Fibroblast of skin of right quadriceps (primary cell): ENCODE results near the gene ITPR2.
A peak's percentile ranks its signal among the peaks of the same experiment; 100 is the strongest.
"Not testable (repeated sequence)": the region's sequence is repeated elsewhere in the genome, so short reads cannot be mapped to it uniquely, and the experiment has no call there.

Experiments used
- DNase-seq: peaks from one replicate; pipeline ENCODE4 v3.0.0-alpha.2; 2013

ITPR2 gene

DNA sequence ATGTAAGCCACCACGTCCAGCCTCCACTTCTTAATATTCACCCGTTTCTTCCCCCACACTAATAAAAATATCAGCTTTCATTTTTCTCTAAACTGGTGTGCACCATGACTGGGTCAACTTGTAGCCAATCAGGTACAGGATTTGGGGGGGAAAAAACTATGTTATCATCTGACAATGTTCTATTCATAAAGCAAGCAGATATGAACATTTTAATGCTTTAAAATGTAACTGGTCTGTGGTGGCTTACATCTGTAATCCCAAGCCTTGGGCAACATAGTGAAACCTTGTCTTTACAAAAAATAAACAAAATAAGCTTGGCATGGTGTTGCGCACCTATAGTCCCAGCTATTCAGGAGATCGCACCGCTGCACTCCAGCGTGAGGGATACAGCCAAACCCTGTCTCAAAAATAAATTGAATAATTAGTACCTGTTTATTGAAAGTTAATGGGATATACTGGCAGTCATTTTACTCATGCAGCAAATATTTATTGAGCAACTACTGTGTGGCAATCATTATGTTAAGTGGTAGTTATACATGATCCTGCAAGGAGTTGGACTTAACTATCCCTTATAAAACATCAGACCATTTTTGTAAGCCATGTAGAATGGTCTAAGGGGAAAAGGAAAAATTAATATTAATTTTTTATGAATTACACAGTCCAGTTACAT lies 15.3 kb upstream of the ITPR2 start:
- DNase-seq, result peak; percentile 14

DNA sequence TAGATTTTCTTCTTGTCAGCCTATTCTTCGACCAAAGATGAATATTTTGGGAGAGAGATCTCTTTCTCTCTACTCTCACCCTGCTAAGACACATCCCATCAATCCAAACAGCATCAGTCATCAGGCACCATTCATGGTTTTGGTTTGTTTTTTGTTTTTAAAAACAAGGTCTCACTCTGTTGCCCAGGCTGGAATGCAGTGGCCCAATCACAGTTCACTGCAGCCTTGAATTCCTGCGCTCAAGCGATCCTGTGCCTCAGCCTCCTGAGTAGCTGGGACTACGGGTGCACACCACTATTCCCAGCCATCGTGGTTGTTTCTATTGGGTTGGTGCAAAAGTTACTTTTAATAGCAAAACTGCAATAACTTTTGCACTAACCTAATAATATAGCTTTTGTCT lies 14.4 kb upstream of the ITPR2 start:
- no peak for DNase-seq

DNA sequence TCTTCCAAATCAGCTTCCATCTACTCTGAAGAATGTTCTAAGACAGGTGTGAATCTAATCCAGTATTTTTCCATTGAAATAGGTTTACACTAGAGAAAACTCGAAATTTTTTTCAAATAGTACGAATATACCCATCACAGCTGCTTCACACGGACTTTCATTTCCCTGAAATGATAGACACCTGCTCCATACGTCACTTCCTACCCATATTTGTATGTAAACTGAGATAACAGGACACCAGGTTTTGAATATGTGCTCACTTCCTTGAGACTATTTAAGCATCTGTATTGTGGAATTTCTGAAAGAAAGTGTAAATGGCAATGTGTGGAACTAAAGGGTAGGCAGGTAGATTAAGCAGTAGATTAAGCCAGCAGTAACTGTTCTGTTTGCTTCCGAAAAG lies 13.4 kb upstream of the ITPR2 start:
- DNase-seq, result no peak

- DNase-seq, result peak; percentile 65
Measured at GRCh38 chr12:26845984-26846383, 13.0 kb upstream of the ITPR2 start.

GRCh38 chr12:26845057-26845666 lies 12.2 kb upstream of the ITPR2 start:
- DNase-seq, result peak; percentile 37

DNA sequence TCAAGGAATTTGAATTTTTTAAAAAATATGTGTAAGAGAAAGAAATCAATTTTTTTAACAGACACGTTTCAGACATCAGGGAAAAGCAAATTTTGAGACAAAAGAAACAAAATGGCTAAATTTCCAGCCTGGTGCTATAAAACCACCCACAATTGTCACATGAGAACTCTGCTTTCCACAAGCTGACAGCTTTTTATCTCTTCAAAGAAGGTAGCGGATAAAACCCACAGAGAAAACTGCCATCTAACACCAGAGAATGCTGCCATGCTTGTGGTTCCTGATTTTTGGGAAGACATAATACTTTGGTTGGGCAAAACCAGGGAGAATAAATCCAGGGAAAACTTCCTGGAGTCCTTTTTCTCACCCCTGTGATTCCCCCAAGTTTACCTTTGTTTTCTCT lies 10.3 kb upstream of the ITPR2 start:
- DNase-seq, result no peak

DNA sequence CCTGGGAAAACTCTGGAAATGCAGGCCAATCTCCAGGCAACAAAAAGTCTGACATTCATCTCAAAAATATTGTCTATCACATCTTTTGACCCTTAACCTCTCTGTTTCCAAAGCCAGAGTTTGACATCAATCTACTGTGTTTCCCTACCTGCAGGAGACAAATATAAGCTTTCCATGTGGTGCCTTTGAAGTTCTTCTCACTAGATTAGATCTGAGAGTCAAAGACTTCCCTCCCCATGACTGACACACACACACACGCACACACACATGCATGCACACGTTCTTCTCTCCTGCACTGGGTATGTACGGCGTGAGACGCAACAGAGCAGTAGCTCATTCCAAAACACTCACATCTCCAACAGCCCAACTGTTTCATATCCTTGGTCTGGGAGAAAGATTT lies 8.1 kb upstream of the ITPR2 start:
- no peak for DNase-seq

DNA sequence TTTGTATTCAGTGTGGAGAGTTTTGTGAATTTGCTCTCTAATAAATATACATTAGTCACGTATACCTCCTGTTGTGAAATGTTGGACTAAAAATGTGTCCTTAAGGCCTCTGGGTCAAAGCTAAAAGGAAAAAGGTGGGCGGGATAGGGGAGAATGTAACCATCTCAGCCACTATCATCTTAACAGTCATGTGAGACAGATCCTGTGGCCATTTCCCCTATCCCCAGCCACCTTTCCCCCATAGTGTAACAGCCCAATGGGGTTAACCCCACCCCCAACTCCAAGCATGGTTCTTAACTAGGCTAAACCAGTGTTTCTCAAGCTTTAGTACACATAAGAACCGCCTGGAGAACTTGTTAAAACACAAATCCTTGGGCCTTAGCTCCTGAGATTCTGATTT lies 6.5 kb upstream of the ITPR2 start:
- DNase-seq, result no peak

DNA sequence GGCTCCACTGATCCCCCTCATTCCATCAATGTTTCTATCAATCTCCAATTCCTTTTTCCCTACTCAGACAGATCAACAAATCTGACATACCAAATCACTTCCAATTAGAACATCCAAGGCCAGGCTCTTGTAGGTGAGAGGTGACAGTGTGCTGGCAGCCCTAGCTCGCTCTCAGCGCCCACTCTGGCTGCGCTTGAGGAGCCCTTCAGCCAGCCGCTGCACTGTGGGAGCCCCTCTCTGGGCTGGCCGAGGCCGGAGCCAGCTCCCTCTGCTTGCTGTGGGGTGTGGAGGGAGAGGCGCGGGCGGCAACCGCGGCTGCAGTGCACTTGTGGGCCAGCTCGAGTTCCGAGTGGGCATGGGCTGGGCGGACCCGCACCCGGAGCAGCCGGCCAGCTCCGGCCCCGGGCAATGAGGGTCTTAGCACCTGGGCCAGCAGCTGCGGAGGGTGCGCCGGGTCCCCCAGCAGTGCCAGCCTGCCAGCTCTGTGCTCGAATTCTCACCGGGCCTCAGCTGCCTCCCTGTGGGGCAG lies 6.0 kb upstream of the ITPR2 start:
- no peak for DNase-seq

DNA sequence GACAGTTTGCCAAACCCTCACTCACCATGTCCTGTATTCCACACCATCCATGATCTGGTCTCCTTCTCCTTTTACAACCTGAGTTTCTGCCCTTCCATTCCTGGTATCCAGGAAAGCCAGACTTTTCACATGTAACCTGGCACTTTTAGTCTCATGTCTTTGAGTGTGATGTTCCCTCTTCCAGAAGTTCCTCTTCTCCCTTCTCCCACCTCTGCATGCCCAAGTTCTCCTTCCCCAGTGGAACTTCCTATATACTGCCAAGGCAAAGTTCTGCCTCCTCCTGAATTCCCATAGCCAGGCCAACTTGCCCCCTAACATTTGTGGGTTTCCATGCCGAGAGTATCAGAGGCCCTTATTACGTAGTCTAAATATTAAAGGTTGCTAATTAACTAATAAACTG lies 3.2 kb upstream of the ITPR2 start:
- no peak for DNase-seq

GRCh38 chr12:26834503-26835060 lies 1.6 kb upstream of the ITPR2 start:
- not testable (repeated sequence) for DNase-seq

DNA sequence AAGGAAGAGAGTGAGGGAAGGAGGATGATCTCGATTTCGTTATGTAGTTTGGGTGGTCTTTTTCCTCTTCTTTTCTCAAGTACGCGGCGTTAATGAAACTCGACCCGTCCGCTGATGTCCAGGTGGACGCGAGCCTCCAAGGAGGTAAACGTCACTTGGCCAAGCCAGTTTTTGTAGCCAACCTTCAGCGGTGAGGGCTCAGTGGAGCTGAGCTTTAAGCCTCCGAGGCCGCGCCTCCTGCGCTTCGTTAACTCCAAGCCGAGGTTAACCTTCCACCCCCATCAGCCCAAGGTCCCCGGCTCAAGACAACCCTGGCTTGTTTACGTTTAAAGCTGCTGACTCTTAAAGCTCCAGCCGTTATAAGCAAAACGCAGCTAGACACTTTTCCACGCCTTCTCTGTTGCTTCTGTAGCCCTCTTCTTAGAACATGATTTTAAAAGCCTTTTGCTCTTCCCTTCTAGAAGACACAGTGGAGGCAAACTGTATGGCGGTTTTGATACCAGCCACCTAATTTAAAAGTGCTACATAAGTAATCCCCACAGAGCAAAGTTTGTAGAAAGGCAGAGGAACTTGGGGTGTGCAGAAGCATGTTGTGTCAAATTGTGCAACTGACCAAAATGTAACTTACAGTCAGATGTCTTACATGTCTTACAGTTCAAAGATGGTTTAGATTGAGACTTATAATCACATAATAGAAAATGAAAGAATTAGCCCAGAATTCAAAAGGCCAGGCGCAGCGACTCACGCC lies 923 bp upstream of the ITPR2 start:
- DNase-seq, result no peak

GRCh38 chr12:26831951-26832821 lies 808 bp downstream of the ITPR2 start:
- DNase-seq, result peak; percentile 75

GRCh38 chr12:26830783-26831551 lies 2.0 kb downstream of the ITPR2 start:
- DNase-seq, result no peak

DNA sequence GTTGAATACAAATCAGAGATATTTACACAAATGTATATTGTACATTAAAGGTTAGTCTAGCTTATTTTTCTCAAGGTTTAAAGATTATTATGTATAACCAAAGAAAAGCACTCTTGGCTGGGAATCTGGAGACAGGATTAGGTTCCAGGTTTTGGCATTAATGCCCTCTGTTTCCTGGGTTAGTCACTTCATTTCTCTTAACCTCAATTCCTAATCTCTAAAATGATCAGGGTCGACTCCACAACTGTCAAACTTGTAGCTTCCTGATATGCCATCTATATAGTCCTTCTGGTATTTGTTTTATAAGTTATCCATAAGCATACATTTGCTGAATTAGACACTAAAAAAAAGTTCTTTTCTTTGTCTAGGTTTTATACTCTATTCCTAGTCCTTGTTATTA lies 2.6 kb downstream of the ITPR2 start:
- no peak for DNase-seq

- no peak for DNase-seq
Measured at GRCh38 chr12:26828280-26829073, 4.5 kb downstream of the ITPR2 start.

- DNase-seq, result no peak
Measured at GRCh38 chr12:26826437-26826836, 6.6 kb downstream of the ITPR2 start.

DNA sequence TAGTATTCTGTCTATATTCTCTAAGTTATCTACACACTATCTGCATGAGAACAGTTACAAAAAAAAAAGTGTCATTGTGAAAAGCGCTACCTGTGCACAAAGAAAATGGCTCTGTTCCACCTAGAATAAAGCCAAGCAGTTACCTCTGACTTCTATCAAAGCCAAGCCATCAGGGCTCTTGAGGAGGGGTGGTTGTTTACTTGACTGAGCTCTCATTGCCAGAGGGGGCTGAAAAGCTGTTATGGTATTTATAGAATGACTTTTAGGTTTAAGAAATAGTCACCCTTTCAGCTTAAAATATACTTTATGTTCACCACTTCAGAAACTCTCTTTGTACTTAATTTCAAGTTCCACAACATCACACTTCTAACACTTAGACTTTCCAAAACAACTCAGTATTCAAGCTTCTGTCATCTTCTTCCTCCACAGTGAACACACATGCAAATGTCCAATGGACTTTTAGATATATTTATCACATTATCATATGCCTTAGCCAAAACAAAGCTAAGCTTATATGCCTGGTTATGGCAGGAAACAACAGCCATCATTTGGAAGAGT lies 7.5 kb downstream of the ITPR2 start:
- DNase-seq, result no peak

DNA sequence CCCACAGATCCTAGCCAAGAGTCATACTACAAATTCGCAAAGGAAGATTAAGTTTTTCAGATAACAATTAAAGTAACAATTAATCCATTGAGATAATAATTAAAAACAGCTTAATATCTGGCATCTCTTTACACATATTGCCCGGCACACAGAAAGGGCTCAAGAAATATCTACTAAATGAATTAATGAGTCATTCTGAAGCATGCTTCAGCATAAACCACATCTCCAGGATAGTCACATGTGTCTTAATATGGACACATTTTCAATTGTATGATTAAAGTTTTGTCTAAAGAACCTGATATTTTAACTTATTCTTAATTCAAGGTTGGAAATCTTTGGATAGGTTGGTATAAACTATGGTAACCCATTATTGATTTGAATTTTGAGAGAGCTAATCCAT lies 9.6 kb downstream of the ITPR2 start:
- DNase-seq, result peak; percentile 40

DNA sequence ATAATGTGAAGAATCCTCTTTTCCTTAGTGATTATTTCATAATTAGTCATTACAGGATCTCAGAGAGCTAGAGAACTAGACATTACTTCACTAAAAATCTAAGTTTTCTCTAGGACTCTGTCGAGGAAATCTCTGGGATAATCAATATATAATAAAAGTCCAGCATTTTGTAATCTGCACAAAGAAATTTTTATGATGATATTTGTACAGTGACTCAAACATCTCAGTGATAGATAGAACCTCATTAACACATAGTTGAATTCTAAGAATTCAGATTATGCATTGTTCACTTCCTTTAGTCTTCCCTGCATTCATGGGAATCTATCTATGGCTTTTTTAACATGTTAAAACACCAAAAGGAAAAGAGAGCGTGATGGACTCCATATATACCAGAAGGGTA lies 11.0 kb downstream of the ITPR2 start:
- peak; percentile 36 for DNase-seq
